ENCODE measurements around the gene SPSB3.

SPSB3 gene

DNA sequence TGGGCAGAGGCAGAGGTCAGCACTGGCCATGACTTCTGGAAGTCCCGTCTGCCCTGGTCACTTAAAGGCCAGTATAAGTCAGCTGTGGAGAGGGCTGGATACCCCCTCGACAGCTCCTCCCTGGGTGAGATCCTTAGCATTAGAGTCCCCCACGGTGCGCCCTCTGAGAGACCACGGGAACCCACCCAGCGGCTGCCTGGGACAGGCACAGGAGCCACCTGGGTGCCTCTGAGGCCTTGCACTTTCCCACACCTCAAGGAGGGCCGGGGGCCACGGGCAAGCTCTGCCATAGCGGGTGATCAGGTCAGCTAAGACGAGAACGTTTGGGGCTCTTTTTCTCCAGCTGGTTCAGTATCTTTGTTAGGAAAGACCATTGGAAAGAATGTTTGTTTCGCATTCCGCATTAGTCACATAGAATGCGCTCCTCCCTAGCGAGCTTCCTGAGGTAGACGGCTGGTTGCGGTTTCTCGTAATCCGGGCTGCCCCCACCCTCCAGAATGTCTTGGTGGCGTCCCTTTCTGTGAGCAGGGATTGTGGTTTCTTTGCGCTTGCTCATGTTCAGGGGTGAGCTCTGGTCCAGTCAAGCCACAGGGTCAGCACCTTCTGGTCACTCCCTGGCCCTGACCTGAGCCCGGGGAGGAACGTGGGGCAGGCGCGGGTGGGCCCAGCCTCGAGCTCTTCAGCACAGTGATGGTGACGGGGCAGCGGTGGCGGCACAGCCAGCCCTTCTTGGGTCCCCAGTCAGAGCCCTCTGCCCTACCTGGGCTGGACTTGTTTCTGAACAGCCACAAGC lies 36.3 kb downstream of the SPSB3 start:
- TF ChIP-seq SIN3A (IDR thresholded peaks at IDR 0.05; ENCODE audit: borderline replicate concordance, insufficient read depth, low read length) (no peak), FOXP2 (optimal IDR thresholded peaks at IDR 0.05; ENCODE audit: borderline replicate concordance, extremely low read depth, extremely low read length, insufficient read depth) (no peak), POLR2AphosphoS5 (IDR thresholded peaks at IDR 0.05; ENCODE audit: low read depth, low read length) (no peak), TAF1 (IDR thresholded peaks at IDR 0.05; ENCODE audit: borderline replicate concordance, insufficient read depth, low read length) (no peak), REST (IDR thresholded peaks at IDR 0.05; ENCODE audit: insufficient read depth in 1 of 2, low read depth in 2 of 2, low read length in 2 of 2) (no peak)

DNA sequence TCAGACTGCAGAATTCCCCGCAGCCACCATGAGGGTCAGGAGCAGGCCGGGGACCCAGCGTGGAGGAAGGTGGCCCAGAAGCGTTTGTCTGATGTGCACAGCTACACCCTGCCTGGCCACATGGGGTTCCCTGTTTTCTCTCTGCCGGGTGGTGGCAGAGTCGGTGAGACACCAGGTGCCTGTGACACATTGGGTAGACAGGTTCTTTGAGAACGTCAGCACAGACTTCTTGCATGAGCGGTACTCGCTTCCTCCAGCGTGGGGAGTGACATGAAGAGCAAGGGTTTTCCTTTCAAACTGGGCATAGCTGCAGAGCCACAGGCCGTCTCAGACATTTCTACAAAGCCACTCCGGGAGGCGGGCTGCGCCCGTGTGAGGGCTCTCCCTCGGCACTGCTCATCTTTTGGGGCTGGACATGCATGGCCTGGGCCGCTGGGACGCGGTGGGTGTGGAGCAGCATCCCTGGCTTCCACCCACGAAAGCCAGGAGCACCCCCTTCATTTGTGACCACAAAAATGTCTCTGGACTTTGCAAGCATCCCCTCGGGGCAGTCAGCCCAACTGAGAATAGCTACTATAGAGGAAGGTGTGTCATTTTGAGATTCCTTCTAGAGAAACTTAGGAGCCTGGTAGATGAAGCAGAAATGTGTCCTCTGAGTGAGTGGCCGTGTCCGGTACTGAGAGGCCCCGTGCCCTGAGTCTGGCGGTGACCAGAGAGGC lies 37.0 kb downstream of the SPSB3 start:
- no peak for TF ChIP-seq SIN3A (IDR thresholded peaks at IDR 0.05; ENCODE audit: borderline replicate concordance, insufficient read depth, low read length)
- TF ChIP-seq FOXP2 (optimal IDR thresholded peaks at IDR 0.05; ENCODE audit: borderline replicate concordance, extremely low read depth, extremely low read length, insufficient read depth): no peak
- no peak for TF ChIP-seq POLR2AphosphoS5 (IDR thresholded peaks at IDR 0.05; ENCODE audit: low read depth, low read length)
- TF ChIP-seq REST (IDR thresholded peaks at IDR 0.05; ENCODE audit: insufficient read depth in 1 of 2, low read depth in 2 of 2, low read length in 2 of 2): no peak
- no peak for TF ChIP-seq TAF1 (IDR thresholded peaks at IDR 0.05; ENCODE audit: borderline replicate concordance, insufficient read depth, low read length)

DNA sequence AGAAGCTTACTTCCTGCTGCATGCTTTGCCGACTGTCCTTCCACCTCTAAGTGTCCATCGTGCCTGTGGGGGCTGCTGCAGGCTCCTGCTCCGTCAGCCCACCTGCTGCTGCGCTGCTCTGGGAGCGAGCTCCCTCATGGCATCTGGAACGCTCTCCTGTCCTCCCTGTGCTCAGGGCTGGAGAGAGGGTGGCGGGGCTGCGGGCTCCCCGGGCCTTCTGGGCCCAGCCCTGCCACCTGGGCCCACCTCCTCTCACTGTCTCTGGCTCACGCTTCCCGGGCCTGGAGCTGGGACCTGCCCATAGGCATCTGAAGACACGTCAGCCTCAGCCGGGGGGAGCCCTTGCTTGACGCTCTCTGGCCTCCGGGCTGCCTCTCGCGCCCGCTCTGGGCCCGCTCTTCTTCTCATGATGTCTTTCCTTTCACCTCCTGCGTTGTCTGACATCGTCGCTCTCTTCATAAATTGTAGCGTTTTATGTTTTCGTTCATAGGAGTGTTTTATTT lies 38.0 kb downstream of the SPSB3 start:
- TF ChIP-seq FOXP2 (optimal IDR thresholded peaks at IDR 0.05; ENCODE audit: borderline replicate concordance, extremely low read depth, extremely low read length, insufficient read depth) (no peak), SIN3A (IDR thresholded peaks at IDR 0.05; ENCODE audit: borderline replicate concordance, insufficient read depth, low read length) (no peak), REST (IDR thresholded peaks at IDR 0.05; ENCODE audit: insufficient read depth in 1 of 2, low read depth in 2 of 2, low read length in 2 of 2) (no peak), POLR2AphosphoS5 (IDR thresholded peaks at IDR 0.05; ENCODE audit: low read depth, low read length) (no peak), TAF1 (IDR thresholded peaks at IDR 0.05; ENCODE audit: borderline replicate concordance, insufficient read depth, low read length) (no peak)

GRCh38 chr16:1743376-1744337 lies 38.7 kb downstream of the SPSB3 start:
- TF ChIP-seq REST (IDR thresholded peaks at IDR 0.05; ENCODE audit: insufficient read depth in 1 of 2, low read depth in 2 of 2, low read length in 2 of 2): no peak
- no peak for TF ChIP-seq TAF1 (IDR thresholded peaks at IDR 0.05; ENCODE audit: borderline replicate concordance, insufficient read depth, low read length)
- TF ChIP-seq SIN3A (IDR thresholded peaks at IDR 0.05; ENCODE audit: borderline replicate concordance, insufficient read depth, low read length): no peak
- no peak for TF ChIP-seq FOXP2 (optimal IDR thresholded peaks at IDR 0.05; ENCODE audit: borderline replicate concordance, extremely low read depth, extremely low read length, insufficient read depth)
- no peak for TF ChIP-seq POLR2AphosphoS5 (IDR thresholded peaks at IDR 0.05; ENCODE audit: low read depth, low read length)
